Esophagus squamous epithelium (tissue), 5 donors: ENCODE measurements around the gene TSPAN9. TPM values are rescaled to one million over a fixed set of nuclear protein-coding genes. Genes with fewer than 3 reads are reported as not detected.

Experiments
- DNase-seq: peaks from one replicate; lab custom pipeline; 2025; lab: John Stamatoyannopoulos, UW
- H3K27ac ChIP-seq, 4 donors: fragments of 200-600 bp; sonication (generic); one replicate each; pipeline ENCODE4 v1.5.1; 2016 to 2019; ENCODE audit warnings: mild to moderate bottlenecking in 1 of 4
- H3K27me3 ChIP-seq, 4 donors: fragments of 200-600 bp; sonication (generic); 1 replicate in 3 of 4; 2 replicates in 1 of 4; pipeline versions ENCODE4 v1.5.1 to v1.6.0; 2017 to 2021; ENCODE audit warnings: antibody characterized with exemption in 1 of 4
- H3K36me3 ChIP-seq, 3 donors: fragments of 200-600 bp; sonication (generic); one replicate each; pipeline ENCODE4 v1.5.1; 2016 to 2019
- H3K4me1 ChIP-seq, 3 donors: fragments of 200-600 bp; sonication (generic); one replicate each; pipeline ENCODE4 v1.5.1; 2017 to 2019
- H3K4me3 ChIP-seq, 4 donors: fragments of 200-600 bp; sonication (generic); 1 replicate in 3 of 4; 2 replicates in 1 of 4; pipeline ENCODE4 v1.5.1; 2016 to 2019; ENCODE audit warnings: mild to moderate bottlenecking in 2 of 4, moderate library complexity in 1 of 4
- H3K9me3 ChIP-seq, 3 donors: fragments of 200-600 bp; sonication (generic); one replicate each; pipeline ENCODE4 v1.5.1; 2016 to 2019
- CTCF ChIP-seq, 6 experiments: fragments of 450-650 bp in 4 of 6; fragments of 200-600 bp in 2 of 6; sonication (generic) in 2 of 6; IDR thresholded peaks; one replicate each; pipeline ENCODE4 v1.5.1; 2016 to 2019; ENCODE audit warnings: antibody characterized with exemption in 6 of 6, mild to moderate bottlenecking in 4 of 6, moderate library complexity in 4 of 6
- POLR2A ChIP-seq, 4 donors: fragments of 450-650 bp; IDR thresholded peaks; one replicate each; pipeline ENCODE4 v1.6.1; 2017; ENCODE audit warnings: antibody characterized with exemption in 4 of 4, mild to moderate bottlenecking in 4 of 4, moderate library complexity in 3 of 4
- WGBS, 2 donors: methylation state at CpG; one replicate each; pipeline ENCODE4 v1.1.5; 2018; 5-methylcytosine and 5-hydroxymethylcytosine counted together
- intact Hi-C: fragments of 100-400 bp; cut with DNase I; formaldehyde crosslinking; loops from one replicate; pipeline ENCODE4 v1.15.0; 2022
- total RNA-seq, 4 donors: library from RNA; depleted of rRNA; stranded (reverse); fragments of >200 nt; gene quantifications; one replicate each; pipeline ENCODE4 v1.1.0, GENCODE V29; 2016
- donor health status: DM: yes; HTN: yes; CAD: no.

The TSPAN9 gene
- total RNA-seq, 4 donors from 2014 or later: 10.6 to 23.7 (median 17.6) TPM

GRCh38 chr12:3081091-3081490 lies 3.9 kb downstream of the TSPAN9 start:
- peaks cover 0 to 23% (median 0%) of the 10 kb centered on the region in 3 donors for H3K36me3 ChIP-seq
- H3K4me1 ChIP-seq: peaks cover 8 to 85% (median 23%) of the 10 kb centered on the region in 3 donors
- H3K4me3 ChIP-seq: no peak overlapping the region
- no peaks in the 10 kb centered on the region for H3K9me3 ChIP-seq
- TF ChIP-seq POLR2A (IDR thresholded peaks at IDR 0.05) (no peak), CTCF (IDR thresholded peaks at IDR 0.05) (no peak)
- WGBS, 2 donors: 39 to 67% methylated on average over 9 of the region's 9 CpGs
- DNase-seq: no peak
- H3K27ac ChIP-seq: no peak overlapping the region
- intact Hi-C loops: no loop called here
- H3K27me3 ChIP-seq: no peaks in the 10 kb centered on the region

GRCh38 chr12:3081886-3082285 lies 4.7 kb downstream of the TSPAN9 start:
- 70 to 75% methylated on average over 7 of the region's 7 CpGs for WGBS, 2 donors
- H3K9me3 ChIP-seq: no peaks in the 10 kb centered on the region
- peaks cover under 1 to 86% (median 23%) of the 10 kb centered on the region in 3 donors for H3K4me1 ChIP-seq
- H3K36me3 ChIP-seq: peaks cover 0 to 23% (median 0%) of the 10 kb centered on the region in 3 donors
- intact Hi-C loops: no loop called here
- no peak for DNase-seq
- no peaks in the 10 kb centered on the region for H3K27me3 ChIP-seq
- H3K4me3 ChIP-seq: no peak overlapping the region
- TF ChIP-seq CTCF (IDR thresholded peaks at IDR 0.05) (no peak), POLR2A (IDR thresholded peaks at IDR 0.05) (no peak)
- no peak overlapping the region for H3K27ac ChIP-seq

GRCh38 chr12:3083241-3083920 lies 6.2 kb downstream of the TSPAN9 start:
- peaks cover 0 to 23% (median 0%) of the 10 kb centered on the region in 3 donors for H3K36me3 ChIP-seq
- peaks cover 6 to 92% (median 30%) of the 10 kb centered on the region in 3 donors for H3K4me1 ChIP-seq

GRCh38 chr12:3083921-3084347 lies 6.8 kb downstream of the TSPAN9 start:
- Histone ChIP-seq H3K4me1 (peaks cover 6 to 89% (median 26%) of the 10 kb centered on the region in 3 donors), H3K9me3 (no peaks in the 10 kb centered on the region), H3K36me3 (peaks cover 0 to 23% (median 0%) of the 10 kb centered on the region in 3 donors), H3K27me3 (no peaks in the 10 kb centered on the region), H3K27ac (peak overlapping the region in 3 of 4 donors; percentile 4 to 47 (median 36)), H3K4me3 (no peak overlapping the region)
- 81 to 83% methylated on average over 3 to 5 of the region's 5 CpGs for WGBS, 2 donors
- intact Hi-C loops: no loop called here
- no peak for DNase-seq
- no peak for TF ChIP-seq CTCF (IDR thresholded peaks at IDR 0.05)
- no peak for TF ChIP-seq POLR2A (IDR thresholded peaks at IDR 0.05)

More at GRCh38 chr12:3083241-3083920, 6.2 kb downstream of the TSPAN9 start:
- H3K27ac ChIP-seq: peak overlapping the region in 2 of 4 donors; percentile 36 to 47
- no peak overlapping the region for H3K4me3 ChIP-seq
- TF ChIP-seq CTCF (IDR thresholded peaks at IDR 0.05) (no peak), POLR2A (IDR thresholded peaks at IDR 0.05) (no peak)
- no peaks in the 10 kb centered on the region for H3K27me3 ChIP-seq
- DNase-seq: no peak
- intact Hi-C loops: no loop called here
- 69 to 87% methylated on average over 4 to 6 of the region's 6 CpGs for WGBS, 2 donors
- H3K9me3 ChIP-seq: no peaks in the 10 kb centered on the region

- WGBS, 2 donors: 88 to 93% methylated on average over 5 to 9 of the region's 12 CpGs
Measured at GRCh38 chr12:3084742-3085141, 7.6 kb downstream of the TSPAN9 start.

More at GRCh38 chr12:3084742-3085141, 7.6 kb downstream of the TSPAN9 start:
- intact Hi-C loops: no loop called here
- no peak overlapping the region for H3K4me3 ChIP-seq
- peaks cover 0 to 23% (median 0%) of the 10 kb centered on the region in 3 donors for H3K36me3 ChIP-seq
- DNase-seq: no peak
- H3K9me3 ChIP-seq: no peaks in the 10 kb centered on the region
- peak overlapping the region in 1 of 4 donors; percentile 32 for H3K27ac ChIP-seq
- TF ChIP-seq CTCF (IDR thresholded peaks at IDR 0.05) (no peak), POLR2A (IDR thresholded peaks at IDR 0.05) (no peak)
- no peaks in the 10 kb centered on the region for H3K27me3 ChIP-seq
- peaks cover 6 to 84% (median 26%) of the 10 kb centered on the region in 3 donors for H3K4me1 ChIP-seq
